Naive B cell (primary cell): ENCODE data around the gene PRDM8. TPM values are rescaled to one million over a fixed set of nuclear protein-coding genes. Genes with fewer than 3 reads are reported as not detected.

Experiments used
- ATAC-seq, 2 donors: fragments of 150-1000 bp; cut with Tn5 transposase; 2 replicates each; pipeline ENCODE4 v1.10.0; 2021; ENCODE audit warnings: low read depth in 2 of 2, mild to moderate bottlenecking in 2 of 2, moderate library complexity in 2 of 2
- DNase-seq: peaks from one replicate; pipeline ENCODE4 v3.0.0; 2022
- H3K27ac Mint-ChIP-seq, 6 donors: one replicate each; pipeline ENCODE4 v1.8.0; 2020 to 2022; ENCODE audit warnings: mild to moderate bottlenecking in 6 of 6, mixed read lengths in 6 of 6, moderate library complexity in 5 of 6, inconsistent platforms in 2 of 6
- H3K27me3 Mint-ChIP-seq, 3 donors: one replicate each; pipeline ENCODE4 v1.8.0; 2021 to 2022; ENCODE audit warnings: mixed read lengths in 3 of 3, mild to moderate bottlenecking in 1 of 3
- H3K36me3 Mint-ChIP-seq, 2 donors: one replicate each; pipeline ENCODE4 v1.8.0; 2020 to 2022; ENCODE audit warnings: mixed read lengths in 2 of 2, inconsistent platforms in 1 of 2, mild to moderate bottlenecking in 1 of 2
- H3K4me1 Mint-ChIP-seq, 3 donors: one replicate each; pipeline ENCODE4 v1.8.0; 2020 to 2022; ENCODE audit warnings: mixed read lengths in 3 of 3, inconsistent platforms in 1 of 3, mild to moderate bottlenecking in 1 of 3, moderate library complexity in 1 of 3
- H3K4me3 Mint-ChIP-seq, 8 donors: one replicate each; pipeline ENCODE4 v1.8.0; 2020 to 2022; ENCODE audit warnings: mild to moderate bottlenecking in 8 of 8, mixed read lengths in 8 of 8, moderate library complexity in 8 of 8, inconsistent platforms in 2 of 8
- H3K9me3 Mint-ChIP-seq, 7 donors: one replicate each; pipeline ENCODE4 v1.8.0; 2020 to 2022; ENCODE audit warnings: mixed read lengths in 7 of 7, mild to moderate bottlenecking in 5 of 7, inconsistent platforms in 2 of 7, moderate library complexity in 1 of 7
- polyA plus RNA-seq, 6 donors: library from polyadenylated mRNA; unstranded; fragments of 300-500 nt; fragmentation: Illumina TruSeq; gene quantifications; one replicate each; pipeline ENCODE4 v1.2.3, GENCODE V29; 2021; ENCODE audit warnings: low read depth in 6 of 6

Gene PRDM8
- polyA plus RNA-seq, 6 donors from 2014 or later = 0.19 to 3.9 (median 2.1) TPM

DNA sequence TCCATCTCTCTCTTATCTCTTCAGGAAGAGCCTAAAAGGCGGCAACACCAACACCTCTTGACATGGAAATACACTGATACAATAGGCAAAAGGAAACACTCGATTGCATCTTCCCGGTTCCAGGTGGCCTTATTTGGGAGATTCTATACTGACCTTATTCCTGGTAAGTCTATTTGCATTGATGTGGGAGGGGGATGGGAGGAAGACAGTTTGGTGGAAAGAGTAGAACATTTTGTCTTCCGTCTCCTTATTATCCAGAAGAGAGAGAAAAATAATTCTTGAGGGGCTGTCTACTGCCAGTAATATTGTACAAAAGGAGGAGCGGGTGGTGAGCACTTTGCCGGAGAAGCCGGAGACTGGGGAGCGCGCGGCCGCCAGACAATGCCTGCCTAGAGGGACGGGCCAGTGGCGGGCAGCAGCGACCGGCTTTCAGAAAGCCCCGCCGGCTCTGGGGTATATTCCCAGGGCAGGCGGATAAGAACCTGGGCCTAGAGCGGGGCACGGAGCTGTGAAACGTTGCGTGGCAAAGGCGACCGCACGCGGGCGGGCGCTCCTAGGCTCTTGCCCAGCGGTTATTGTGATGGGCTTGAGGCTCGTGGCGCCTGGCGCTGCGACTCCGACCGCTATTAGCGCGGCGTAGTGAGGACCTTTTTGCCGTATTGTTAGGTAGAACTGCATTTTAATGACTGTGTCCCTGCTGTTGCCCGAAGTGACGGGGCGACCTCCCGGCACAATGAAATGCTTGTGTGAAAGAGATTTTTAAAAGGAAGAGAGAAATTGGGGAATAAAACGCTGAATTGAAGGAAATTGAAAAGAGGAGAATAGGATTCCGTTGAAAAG lies 518 bp downstream of the PRDM8 start:
- H3K4me3 Mint-ChIP-seq = peak overlapping the region; percentile 59 to 91 (median 80)
- peaks cover 0 to 8% of the 10 kb centered on the region in 2 donors for H3K36me3 Mint-ChIP-seq
- peak overlapping the region in 3 of 6 donors; percentile 48 to 90 (median 77) for H3K27ac Mint-ChIP-seq
- ATAC-seq (no peak), DNase-seq (no peak)
- H3K9me3 Mint-ChIP-seq = no peaks in the 10 kb centered on the region
- peaks cover 29 to 36% (median 36%) of the 10 kb centered on the region in 3 donors for H3K27me3 Mint-ChIP-seq
- peaks cover 26 to 46% (median 35%) of the 10 kb centered on the region in 3 donors for H3K4me1 Mint-ChIP-seq

DNA sequence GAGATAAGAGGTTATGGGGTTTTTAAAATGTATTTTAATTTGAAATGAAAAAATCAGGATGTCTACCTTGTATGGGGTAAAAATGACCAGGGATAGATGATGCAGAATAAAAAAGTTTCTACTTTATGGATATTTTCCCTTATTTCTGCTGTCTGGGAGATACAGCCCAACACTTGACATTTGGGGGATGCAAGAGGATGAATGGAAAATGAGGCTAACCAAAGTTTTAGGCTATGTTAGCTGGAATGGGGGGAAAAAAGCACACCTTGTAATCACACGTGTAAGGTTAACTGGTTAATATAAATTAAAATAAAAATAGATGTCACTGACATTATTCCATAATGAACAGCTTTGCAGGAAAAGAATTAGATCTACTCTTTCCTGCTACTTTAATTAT lies 1.1 kb downstream of the PRDM8 start:
- H3K4me1 Mint-ChIP-seq = peaks cover 31 to 51% (median 38%) of the 10 kb centered on the region in 3 donors
- H3K4me3 Mint-ChIP-seq = peak overlapping the region in 4 of 8 donors; percentile 68 to 86 (median 70)
- DNase-seq = no peak
- H3K9me3 Mint-ChIP-seq = no peaks in the 10 kb centered on the region
- peaks cover 23 to 32% (median 30%) of the 10 kb centered on the region in 3 donors for H3K27me3 Mint-ChIP-seq
- peaks cover 0 to 2% of the 10 kb centered on the region in 2 donors for H3K36me3 Mint-ChIP-seq
- H3K27ac Mint-ChIP-seq = no peak overlapping the region
- ATAC-seq = no peak

DNA sequence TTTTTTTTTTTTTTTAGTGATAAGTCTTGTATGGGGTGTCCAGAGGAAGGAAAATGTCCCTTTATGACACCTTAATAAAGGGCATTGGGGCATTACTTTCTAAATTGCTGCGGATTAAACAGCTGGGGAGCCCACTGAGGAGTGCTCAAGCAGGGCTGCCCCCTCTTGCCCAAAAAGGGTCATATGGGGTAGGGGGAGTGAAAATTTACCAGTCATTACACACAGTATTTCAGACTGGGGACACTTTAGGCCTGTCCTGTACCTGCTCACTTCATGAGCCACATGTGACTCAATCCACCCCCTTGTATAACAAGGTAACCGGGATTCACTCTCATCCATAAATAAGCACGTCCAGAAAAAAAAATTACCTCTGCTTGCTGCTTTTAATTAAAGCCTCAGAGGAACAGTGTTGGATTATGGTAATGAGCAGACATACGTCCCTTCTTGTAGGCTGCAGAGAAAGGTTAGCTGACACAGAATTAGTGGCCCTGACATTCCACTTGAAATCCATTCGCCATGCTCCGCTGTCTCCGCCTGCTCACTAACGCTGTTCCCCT lies 1.8 kb downstream of the PRDM8 start:
- Mint-ChIP-seq H3K4me3 (peak overlapping the region in 1 of 8 donors; percentile 22), H3K36me3 (no peaks in the 10 kb centered on the region), H3K9me3 (no peaks in the 10 kb centered on the region), H3K4me1 (peaks cover 31 to 53% (median 42%) of the 10 kb centered on the region in 3 donors), H3K27ac (no peak overlapping the region), H3K27me3 (peaks cover 23 to 26% (median 23%) of the 10 kb centered on the region in 3 donors)
- DNase-seq (no peak), ATAC-seq (no peak)

DNA sequence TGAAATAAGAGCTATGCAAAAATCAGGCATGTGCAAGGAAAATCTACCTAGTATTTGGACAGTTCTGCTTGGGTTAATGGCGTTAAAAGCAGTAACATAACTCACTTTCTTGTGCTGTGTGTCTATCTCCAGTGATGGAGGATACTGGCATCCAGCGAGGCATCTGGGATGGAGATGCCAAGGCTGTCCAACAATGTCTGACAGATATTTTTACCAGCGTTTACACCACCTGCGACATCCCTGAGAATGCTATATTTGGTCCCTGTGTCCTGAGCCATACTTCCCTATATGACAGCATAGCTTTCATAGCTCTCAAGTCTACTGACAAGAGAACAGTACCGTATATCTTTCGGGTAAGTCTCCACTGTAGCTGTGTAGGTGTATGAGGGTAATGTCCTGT lies 2.6 kb downstream of the PRDM8 start:
- Mint-ChIP-seq H3K9me3 (no peaks in the 10 kb centered on the region), H3K36me3 (no peaks in the 10 kb centered on the region), H3K4me1 (peaks cover 31 to 53% (median 42%) of the 10 kb centered on the region in 3 donors), H3K4me3 (peak overlapping the region in 1 of 8 donors; percentile 55), H3K27ac (peak overlapping the region in 1 of 6 donors; percentile 27), H3K27me3 (peaks cover 22 to 24% (median 23%) of the 10 kb centered on the region in 3 donors)
- no peak for ATAC-seq
- DNase-seq = no peak

DNA sequence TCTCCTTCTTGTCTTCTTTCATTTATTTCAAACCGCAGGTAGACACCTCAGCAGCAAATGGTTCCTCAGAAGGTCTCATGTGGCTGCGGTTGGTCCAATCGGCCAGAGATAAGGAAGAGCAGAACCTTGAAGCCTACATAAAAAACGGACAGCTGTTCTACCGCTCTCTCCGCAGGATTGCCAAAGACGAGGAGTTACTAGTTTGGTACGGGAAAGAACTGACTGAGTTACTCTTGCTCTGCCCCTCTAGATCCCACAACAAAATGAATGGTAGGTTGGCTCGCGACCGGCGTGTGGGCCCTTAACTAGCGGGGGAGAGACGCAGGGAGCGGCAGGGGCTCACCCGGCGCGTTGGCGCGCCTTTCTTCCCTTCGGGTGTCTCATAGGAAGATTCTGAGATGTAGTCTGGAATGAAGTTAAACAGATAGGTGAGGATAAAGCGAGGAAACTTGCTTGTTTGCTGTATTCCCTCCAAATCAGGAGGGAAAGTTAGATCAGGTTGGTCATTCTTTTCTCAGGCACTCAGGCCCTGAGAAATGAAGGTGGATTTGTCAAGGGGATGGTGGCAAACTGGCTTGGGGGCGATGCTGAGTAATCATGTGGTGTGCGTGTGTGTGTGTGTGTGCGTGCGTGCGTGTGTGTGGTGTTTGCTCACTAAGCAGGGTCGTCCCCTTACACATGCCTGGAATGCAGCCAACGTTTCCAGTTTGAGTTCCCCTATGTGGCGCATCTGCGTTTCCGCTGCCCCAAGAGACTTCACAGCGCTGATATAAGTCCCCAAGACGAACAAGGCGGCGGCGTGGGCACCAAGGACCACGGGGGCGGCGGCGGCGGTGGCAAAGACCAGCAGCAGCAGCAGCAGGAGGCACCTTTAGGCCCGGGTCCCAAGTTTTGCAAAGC lies 4.2 kb downstream of the PRDM8 start:
- peak overlapping the region; percentile 65 to 97 (median 86) for H3K27ac Mint-ChIP-seq
- DNase-seq (peak; percentile 70), ATAC-seq (peak; percentile 48 to 54)
- H3K9me3 Mint-ChIP-seq = no peaks in the 10 kb centered on the region
- H3K4me3 Mint-ChIP-seq = peak overlapping the region; percentile 79 to 92 (median 83)
- no peaks in the 10 kb centered on the region for H3K36me3 Mint-ChIP-seq
- H3K27me3 Mint-ChIP-seq = peaks cover 15 to 20% (median 17%) of the 10 kb centered on the region in 3 donors
- H3K4me1 Mint-ChIP-seq = peaks cover 25 to 39% (median 33%) of the 10 kb centered on the region in 3 donors

DNA sequence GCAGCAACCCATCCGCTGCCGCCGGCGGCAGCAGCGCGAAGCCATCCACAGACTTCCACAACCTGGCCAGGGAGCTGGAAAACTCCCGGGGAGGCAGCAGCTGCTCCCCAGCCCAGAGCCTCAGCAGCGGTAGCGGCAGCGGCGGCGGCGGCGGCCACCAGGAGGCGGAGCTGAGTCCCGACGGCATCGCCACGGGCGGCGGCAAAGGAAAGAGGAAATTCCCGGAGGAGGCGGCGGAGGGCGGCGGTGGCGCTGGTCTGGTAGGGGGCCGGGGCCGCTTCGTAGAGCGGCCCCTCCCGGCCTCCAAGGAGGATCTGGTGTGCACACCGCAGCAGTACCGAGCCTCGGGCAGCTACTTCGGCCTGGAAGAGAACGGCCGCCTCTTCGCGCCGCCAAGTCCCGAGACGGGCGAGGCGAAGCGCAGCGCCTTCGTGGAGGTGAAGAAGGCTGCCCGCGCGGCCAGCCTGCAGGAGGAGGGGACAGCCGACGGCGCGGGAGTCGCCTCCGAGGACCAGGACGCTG lies 4.9 kb downstream of the PRDM8 start:
- peak; percentile 76 for DNase-seq
- peak; percentile 58 to 64 for ATAC-seq
- H3K9me3 Mint-ChIP-seq = no peaks in the 10 kb centered on the region
- H3K4me3 Mint-ChIP-seq = peak overlapping the region; percentile 79 to 92 (median 83)
- peaks cover 14 to 18% (median 16%) of the 10 kb centered on the region in 3 donors for H3K27me3 Mint-ChIP-seq
- H3K36me3 Mint-ChIP-seq = no peaks in the 10 kb centered on the region
- H3K4me1 Mint-ChIP-seq = peaks cover 22 to 31% (median 25%) of the 10 kb centered on the region in 3 donors
- H3K27ac Mint-ChIP-seq = peak overlapping the region in 4 of 6 donors; percentile 82 to 97 (median 86)

DNA sequence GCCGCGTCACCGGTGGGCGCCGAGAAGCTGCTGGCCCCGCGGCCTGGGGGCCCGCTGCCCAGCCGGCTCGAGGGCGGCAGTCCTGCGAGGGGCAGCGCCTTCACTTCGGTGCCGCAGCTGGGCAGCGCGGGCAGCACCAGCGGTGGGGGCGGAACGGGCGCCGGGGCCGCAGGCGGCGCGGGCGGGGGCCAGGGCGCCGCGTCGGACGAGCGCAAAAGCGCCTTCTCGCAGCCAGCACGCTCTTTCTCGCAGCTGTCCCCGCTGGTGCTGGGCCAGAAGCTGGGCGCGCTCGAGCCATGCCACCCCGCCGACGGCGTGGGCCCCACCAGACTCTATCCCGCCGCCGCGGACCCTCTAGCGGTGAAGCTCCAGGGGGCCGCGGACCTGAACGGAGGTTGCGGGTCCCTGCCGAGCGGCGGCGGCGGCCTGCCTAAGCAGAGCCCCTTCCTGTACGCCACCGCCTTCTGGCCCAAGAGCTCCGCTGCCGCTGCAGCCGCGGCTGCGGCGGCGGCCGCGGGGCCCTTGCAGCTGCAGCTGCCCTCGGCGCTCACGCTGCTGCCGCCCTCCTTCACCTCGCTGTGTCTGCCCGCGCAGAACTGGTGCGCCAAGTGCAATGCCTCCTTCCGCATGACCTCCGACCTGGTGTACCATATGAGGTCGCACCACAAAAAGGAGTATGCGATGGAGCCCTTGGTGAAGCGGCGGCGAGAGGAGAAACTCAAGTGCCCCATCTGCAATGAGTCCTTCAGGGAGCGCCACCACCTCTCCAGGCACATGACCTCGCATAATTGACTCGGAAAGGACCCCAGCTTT lies 5.6 kb downstream of the PRDM8 start:
- Mint-ChIP-seq H3K4me1 (peaks cover 17 to 25% (median 18%) of the 10 kb centered on the region in 3 donors), H3K4me3 (peak overlapping the region; percentile 80 to 96 (median 94)), H3K36me3 (peaks cover 0 to 1% of the 10 kb centered on the region in 2 donors), H3K27me3 (peaks cover 12 to 18% (median 14%) of the 10 kb centered on the region in 3 donors), H3K9me3 (no peaks in the 10 kb centered on the region), H3K27ac (peak overlapping the region; percentile 60 to 95 (median 87))
- ATAC-seq (peak; percentile 48 to 59), DNase-seq (peak; percentile 59)

DNA sequence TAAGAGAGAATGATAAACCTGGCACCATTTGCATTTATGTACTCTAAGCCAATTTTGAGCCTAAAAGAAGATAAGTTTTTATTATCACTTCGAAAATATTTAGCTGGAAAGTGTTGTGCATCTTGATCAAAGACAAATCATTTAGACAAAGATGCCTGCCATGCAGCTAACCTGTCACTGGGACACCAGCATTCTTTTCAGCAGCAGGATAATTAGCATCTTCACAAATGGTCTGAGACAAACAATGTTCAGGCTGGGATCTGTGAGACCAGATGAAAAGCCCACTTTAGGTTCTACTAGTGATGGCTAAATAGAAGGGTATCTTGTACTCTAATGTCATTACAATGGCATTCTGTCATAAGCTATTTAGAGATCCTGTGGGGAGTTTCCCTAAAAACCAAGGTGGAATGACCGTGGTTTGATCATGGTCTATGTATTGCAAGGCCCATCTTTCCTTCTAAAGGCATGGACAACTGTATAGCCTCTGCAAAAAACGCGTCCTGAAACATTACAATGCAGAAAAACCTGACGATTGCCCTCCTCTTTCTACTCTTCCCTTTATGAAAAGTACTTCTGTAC lies 7.2 kb downstream of the PRDM8 start:
- DNase-seq (no peak), ATAC-seq (no peak)
- H3K36me3 Mint-ChIP-seq = peaks cover 0 to 8% of the 10 kb centered on the region in 2 donors
- peaks cover 16 to 26% (median 17%) of the 10 kb centered on the region in 3 donors for H3K4me1 Mint-ChIP-seq
- H3K4me3 Mint-ChIP-seq = peak overlapping the region in 1 of 8 donors; percentile 94
- H3K9me3 Mint-ChIP-seq = no peaks in the 10 kb centered on the region
- H3K27me3 Mint-ChIP-seq = peaks cover 14 to 21% (median 18%) of the 10 kb centered on the region in 3 donors
- no peak overlapping the region for H3K27ac Mint-ChIP-seq

DNA sequence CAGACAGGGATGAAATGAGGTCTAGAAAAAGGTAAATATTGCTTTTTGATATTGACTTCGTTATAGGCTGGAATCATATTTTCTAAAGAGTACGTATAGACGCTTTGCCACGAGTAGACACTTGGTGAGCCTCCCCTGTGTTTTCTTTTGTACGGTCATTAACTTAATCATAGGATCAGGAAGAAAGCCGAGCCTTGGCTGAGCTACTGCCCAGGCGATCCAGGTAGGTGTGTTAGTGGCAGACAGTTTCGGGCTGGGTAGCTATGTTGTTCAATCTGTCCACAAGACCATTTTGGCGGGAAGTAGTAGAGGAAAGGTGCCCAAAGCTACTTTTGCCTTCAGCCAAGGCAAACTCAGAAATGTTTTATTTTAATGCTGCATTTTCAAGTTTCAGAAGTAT lies 8.8 kb downstream of the PRDM8 start:
- DNase-seq = no peak
- H3K27ac Mint-ChIP-seq = no peak overlapping the region
- peaks cover 16 to 24% (median 17%) of the 10 kb centered on the region in 3 donors for H3K4me1 Mint-ChIP-seq
- H3K36me3 Mint-ChIP-seq = peaks cover 0 to 8% of the 10 kb centered on the region in 2 donors
- no peaks in the 10 kb centered on the region for H3K9me3 Mint-ChIP-seq
- no peak for ATAC-seq
- H3K4me3 Mint-ChIP-seq = no peak overlapping the region
- peaks cover 14 to 28% (median 22%) of the 10 kb centered on the region in 3 donors for H3K27me3 Mint-ChIP-seq

DNA sequence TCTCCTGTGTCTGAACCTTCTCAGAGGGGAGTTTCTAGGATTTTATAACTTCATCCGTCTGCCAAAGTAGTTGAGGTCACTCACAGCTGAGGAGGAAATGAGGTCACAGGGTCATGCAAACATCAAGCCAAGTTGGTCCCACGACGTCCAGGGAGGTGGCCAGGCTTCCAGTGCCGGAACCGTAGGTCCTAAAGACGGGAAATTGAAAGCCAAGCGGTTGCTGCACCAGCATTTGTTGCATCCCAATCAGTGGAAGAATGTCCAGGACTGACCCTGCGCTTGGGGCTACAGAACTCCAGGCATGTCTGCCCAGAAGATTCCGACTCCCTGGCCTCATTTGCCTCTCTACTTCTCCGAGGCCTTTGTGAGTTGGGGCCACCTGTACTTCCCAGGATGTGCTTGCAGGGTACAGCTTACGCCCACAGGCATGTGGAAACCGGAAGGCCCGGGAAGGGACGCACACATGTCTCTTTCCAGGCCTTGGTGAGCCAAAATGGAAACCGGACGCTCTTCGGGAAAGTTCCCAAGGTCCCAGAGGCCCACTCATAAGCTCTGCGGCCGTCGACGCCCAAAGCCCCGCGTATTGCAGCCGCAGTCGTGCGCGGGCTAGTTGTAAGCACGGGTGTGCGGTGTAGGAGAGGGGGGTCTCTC lies 9.3 kb downstream of the PRDM8 start:
- Mint-ChIP-seq H3K4me1 (peaks cover 10 to 19% (median 11%) of the 10 kb centered on the region in 3 donors), H3K27me3 (peaks cover 14 to 31% (median 23%) of the 10 kb centered on the region in 3 donors), H3K36me3 (peaks cover 0 to 8% of the 10 kb centered on the region in 2 donors), H3K9me3 (no peaks in the 10 kb centered on the region), H3K27ac (no peak overlapping the region), H3K4me3 (no peak overlapping the region)
- DNase-seq = no peak
- ATAC-seq = no peak

DNA sequence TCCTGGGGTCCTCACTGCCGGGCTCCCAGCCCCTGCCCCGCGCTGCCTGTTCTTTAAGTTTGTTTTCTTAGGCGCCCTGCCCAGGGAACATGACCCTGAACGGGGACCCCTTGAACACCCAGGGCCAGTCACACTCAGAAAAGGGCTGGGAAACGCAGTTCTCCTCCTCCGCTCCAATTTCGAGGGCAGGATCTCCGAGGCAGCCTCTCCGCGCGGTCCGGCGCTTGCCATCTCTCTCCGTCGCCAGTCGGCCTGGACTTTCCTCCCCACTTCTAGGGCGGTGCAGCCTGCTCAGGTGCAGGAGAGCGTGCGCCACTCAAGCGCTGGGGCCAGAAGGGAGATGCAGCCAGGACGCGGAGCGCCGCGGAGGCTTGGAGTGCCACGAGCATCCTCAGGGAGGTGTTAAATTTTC lies 9.9 kb downstream of the PRDM8 start:
- ATAC-seq = no peak
- peaks cover 7 to 13% (median 10%) of the 10 kb centered on the region in 3 donors for H3K4me1 Mint-ChIP-seq
- peaks cover 0 to 8% of the 10 kb centered on the region in 2 donors for H3K36me3 Mint-ChIP-seq
- no peak for DNase-seq
- H3K4me3 Mint-ChIP-seq = no peak overlapping the region
- no peaks in the 10 kb centered on the region for H3K9me3 Mint-ChIP-seq
- H3K27ac Mint-ChIP-seq = no peak overlapping the region
- peaks cover 14 to 31% (median 23%) of the 10 kb centered on the region in 3 donors for H3K27me3 Mint-ChIP-seq
